Muscle of arm (tissue), 12 donors: ENCODE measurements around the gene SSNA1. TPM values are rescaled to one million over a fixed set of nuclear protein-coding genes. Genes with fewer than 3 reads are reported as not detected.

ENCODE experiments used
- DNase-seq: peaks from one replicate; pipeline ENCODE4 v3.0.0-alpha.2; 2013
- polyA plus RNA-seq, 12 donors: library from polyadenylated mRNA; unstranded; fragments of 120-200 nt; gene quantifications; one replicate each; pipeline ENCODE4 v1.2.1, GENCODE V29; 2013; ENCODE audit not compliant: insufficient read length in 12 of 12

Gene SSNA1
- polyA plus RNA-seq, 12 donors: 36.2 to 86.3 (median 45.8) TPM; not detected in 1

DNA sequence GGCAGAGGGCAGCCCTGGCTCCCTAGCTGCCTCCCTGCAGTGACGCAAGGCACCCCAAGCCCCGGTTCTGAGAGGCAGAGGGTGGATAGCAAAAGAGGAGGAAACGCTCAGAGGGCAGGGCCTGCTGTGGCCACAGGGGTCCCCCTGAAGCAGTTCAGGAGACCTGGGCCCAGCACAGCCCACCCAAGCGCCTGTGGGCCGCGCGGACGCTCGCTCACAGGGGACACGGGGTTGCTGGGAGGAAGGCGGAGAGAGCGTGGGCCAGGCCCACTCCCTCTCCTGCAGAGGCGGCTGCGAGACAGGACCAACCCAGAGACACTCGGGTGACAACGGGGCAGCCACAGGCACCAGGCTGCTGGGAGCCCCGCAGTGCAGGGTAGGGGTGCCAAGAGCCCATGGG lies 8.7 kb upstream of the SSNA1 start:
- DNase-seq: no peak

GRCh38 chr9:137180491-137180890 lies 8.0 kb upstream of the SSNA1 start:
- no peak for DNase-seq

- no peak for DNase-seq
These were observed 6.8 kb upstream of the SSNA1 start for GRCh38 chr9:137181680-137182079.

DNA sequence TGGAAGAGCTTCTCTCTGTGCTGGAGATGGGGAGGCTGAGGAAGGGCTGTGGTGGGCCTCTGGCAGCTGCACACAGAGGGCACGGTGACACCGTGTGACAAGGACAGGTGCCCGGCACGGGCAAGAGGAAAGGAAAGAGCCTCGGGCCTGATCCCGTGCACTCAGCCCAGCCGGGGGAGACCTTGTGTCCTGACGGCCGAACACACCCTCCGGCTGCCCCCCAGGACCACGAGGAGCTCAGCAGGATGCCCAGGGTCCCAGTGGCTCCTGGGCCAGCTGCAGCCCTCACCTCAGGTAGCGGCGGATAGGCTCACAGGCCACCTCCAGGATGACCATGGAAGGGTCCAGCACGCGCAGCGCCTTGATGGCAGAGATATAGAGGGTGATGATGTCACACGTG lies 5.6 kb upstream of the SSNA1 start:
- DNase-seq: no peak

DNA sequence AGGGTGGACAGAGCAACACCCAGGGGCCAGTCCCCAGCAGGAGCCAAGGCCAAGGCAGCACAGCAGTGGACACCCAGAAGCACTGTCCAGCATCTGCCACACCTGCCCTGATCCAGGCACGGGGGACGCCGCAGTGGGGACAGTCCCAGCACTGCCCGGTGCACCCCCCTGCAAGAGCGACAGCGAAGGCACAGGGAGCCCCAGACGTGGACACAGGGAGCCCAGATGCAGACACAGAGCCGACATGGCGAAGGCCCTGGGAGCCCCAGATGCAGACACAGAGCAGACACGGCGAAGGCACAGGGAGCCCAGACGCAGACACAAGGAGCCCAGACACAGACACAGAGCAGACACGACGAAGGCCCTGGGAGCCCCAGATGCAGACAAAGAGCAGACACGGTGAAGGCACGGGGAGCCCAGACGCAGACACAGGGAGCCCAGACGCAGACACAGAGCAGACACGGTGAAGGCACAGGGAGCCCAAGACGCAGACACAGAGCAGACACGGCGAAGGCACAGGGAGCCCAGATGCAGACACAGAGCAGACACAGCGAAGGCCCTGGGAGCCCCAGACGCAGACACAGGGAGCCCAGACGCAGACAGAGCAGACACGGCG lies 4.4 kb upstream of the SSNA1 start:
- no peak for DNase-seq

DNA sequence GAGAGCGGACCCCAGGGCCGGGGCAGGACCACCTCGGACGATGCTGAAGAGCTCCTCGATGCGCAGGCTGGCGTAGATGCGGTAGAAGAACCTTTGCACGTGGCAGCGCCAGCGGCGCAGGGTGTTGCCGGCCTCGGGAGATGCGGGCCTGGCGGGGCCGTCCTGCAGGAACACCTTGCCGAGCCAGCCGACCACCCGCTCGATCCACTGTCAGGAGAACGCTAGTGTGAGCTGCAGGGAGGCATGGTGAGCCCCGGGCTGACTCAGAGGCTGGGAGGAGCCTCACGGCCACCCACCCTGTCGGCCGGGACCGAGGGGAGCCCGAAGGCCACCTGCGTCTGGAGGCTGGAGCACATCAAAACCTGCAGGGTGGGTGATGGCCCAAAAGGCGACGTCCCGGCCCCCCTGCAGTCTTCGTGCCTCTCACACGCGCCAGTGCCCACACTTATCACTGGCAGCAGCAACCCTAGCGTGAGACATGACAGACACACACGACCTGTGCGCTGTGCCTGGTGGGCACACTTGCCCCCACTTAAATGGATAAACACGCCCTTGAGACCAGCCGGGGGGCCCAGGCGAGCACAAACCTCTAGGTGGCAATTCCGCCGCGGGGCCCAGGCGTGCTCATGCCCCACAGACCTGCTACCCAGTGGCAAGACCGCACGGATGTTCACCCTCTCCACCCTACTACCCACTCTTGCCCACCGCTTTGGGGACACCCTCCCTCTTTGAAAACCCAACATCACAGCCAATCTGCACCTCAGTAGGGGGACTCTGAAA lies 3.4 kb upstream of the SSNA1 start:
- no peak for DNase-seq

- no peak for DNase-seq
These were observed 2.6 kb upstream of the SSNA1 start for GRCh38 chr9:137185921-137186320.

DNA sequence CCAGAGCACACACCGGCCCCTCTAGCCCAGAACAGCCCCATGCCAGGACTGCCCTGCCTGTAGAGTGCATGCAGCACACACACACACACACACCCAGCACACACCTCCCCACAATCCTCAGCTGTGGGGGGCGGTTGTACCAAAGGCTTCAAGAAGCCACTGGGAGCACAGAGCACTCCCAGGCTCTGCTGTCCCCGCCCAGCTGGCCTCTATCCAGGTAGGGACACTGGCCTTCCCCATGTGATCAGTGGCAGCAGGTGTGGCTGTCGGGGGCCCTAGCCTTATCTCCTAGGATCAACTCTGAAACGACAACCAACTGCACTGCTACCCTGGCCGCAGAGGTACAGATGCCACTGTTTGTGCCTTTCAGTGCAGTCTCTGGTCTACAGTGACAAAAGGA lies 2.1 kb upstream of the SSNA1 start:
- DNase-seq: no peak

DNA sequence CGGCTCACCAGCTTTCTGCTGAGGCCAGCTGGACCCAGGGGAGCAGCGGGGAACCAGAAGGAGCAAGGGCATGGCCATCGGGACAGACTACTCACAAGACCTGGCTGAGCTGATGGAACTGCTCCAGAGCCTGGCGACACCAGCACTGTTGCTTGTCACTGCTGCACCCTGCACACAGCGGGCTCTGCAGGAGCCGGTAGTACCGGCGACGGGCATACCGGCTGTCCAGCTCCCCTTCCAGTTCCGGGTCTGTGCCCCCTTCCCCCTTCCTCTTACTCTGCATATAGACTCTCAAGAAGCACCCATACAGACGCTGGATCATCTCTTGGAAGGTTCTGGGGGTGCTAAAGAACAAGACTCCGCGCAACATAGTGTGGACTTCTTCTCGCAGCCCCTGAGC lies 1.1 kb upstream of the SSNA1 start:
- DNase-seq: no peak

DNA sequence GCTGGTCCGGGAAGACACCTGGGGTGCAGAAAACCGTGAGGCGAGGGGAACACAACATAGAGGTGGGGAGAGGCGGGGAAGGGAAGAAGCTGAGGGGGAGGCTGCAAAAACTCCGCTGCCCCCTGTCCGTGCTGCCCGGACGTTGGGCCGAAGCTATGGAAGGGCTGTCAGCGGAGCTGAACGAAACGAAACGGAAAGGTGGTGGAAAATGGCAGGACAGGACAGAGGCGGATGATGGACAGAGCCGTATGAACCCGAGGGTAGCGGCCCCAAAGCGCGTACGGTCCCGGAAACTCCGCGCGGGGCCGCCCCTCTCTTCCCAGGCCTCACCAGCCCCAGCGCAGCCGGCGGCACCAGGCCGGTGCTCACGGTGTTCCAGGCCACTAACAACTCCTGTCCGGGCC lies 388 bp upstream of the SSNA1 start:
- no peak for DNase-seq

- no peak for DNase-seq
These were observed 1.1 kb downstream of the SSNA1 start for GRCh38 chr9:137189297-137190295.

DNA sequence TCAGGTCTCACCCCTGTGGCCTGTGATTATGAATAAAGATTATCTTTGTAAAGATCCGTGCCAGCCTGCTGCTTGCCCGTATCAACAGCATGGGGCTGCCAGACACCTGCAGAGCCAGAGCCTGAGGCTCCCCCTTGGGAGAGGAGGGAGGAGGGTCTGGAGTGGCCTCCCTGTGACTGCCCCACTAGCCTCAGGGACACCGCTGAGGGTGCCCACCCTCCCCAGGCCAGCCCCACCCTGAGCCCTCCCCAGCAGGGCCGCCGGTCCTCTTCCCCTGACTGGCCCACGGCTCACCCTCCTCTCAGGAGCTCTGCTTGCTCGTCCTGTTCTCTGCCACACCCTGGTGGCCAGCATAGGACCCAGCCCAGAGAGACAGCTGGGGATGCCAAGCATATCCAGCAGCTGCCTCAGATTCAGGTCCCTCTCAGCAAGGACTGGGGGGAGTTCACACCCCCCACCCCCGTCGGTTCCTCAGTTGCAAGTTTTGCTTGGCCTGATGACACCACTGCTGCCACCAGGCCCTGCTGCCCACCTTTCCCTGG lies 1.9 kb downstream of the SSNA1 start:
- DNase-seq: no peak

DNA sequence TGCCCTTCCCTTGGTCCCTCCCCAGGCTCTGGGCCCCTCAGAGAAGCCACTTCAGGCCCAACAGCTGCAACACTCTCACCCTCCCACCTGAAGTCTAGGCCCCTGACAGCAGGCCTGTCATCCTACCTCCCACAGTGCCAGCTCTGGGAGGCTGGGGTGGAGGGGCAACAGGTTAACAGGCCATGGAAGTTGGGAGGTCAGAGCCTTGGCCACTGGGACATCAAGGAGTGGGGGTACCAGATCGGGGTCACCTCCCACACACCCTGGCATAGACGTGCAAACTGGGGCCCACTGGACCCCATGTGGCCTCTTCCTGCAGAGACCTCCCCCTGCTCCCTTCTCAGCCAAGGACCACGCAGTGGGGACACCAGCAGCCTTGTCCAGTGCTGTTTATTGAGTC lies 2.8 kb downstream of the SSNA1 start:
- DNase-seq: no peak

- DNase-seq: no peak
These were observed 3.4 kb downstream of the SSNA1 start for GRCh38 chr9:137191691-137192447.

- no peak for DNase-seq
These were observed 3.9 kb downstream of the SSNA1 start for GRCh38 chr9:137192448-137192780.

- DNase-seq: no peak
These were observed 4.4 kb downstream of the SSNA1 start for GRCh38 chr9:137192859-137193258.

DNA sequence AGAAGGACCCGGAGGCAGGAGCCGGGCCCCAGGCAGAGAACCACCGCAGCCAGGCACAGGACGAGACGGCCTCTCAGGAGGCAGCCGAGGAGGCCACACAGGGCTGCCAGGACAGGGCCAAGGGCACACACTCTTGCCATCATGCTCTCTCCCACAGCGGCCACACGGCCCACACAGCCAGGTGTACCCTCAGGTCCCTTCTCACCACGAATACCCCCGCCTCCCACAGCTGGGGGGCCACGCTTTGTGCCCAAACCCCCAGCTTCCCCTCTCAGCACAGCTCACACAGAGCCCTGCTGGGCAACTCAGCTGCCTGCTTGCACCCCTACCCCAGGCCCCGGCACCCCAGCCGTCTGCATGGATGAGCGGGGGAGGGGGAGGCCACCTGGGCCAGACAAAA lies 5.3 kb downstream of the SSNA1 start:
- DNase-seq: no peak

DNA sequence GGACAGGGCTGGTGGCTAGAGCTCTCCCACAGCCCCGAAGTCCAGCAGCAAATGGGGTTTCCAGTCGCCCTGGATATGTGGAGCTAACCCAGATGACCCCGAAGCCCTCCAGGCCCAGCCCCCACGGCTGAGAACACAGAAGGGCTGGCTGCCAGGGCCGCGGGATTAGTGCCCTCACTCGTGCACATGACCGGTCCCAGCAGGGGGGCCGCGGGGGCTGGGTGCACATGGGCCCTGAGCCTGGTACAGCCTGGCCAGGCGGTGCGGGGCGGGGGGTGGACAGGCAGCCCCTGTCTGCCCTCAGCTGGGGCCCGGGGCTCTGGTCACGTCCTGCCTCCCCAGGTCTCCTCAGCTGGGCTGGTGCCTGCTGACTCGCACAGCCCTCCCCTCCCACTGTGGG lies 5.9 kb downstream of the SSNA1 start:
- DNase-seq: no peak

- DNase-seq: no peak
These were observed 6.4 kb downstream of the SSNA1 start for GRCh38 chr9:137194909-137195308.

DNA sequence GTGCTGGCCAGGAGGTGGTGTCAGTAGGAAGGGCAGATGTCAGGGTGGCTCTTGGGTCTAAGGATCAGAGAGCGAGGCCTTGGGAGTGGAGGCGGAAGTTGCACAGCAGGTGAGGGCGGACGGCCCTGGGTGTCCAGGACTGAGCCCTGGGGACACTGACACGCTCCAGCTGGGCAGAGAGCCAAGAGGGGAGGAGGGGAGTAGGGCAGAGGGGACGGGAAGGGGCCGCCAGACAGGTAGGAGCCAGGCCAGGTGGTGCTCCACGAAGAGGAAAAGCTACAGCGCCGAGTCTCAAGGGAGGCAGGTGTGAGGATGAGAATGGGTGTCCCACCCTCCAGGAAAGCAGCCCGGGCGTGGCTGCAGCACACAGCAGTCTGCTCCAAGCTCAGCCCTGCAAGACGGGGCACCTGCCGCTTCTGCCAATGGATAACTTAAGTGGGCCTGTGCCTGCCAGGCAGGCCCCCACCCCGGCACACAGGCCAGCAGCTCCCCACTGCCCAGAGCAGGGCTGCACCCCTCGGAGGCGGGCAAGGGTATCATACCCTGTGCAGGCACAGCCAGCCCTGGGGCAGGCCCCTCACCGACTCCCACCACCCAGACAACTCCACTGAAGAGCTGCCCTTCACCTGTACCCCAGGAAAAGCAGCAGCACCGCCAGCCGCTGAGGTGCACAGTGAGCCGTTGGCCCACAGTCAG lies 7.2 kb downstream of the SSNA1 start:
- DNase-seq: no peak
